Measurements from ENCODE around the gene UNC79.

Gene UNC79

GRCh38 chr14:93688239-93688666, 257.5 kb downstream of the UNC79 start:
- Mint-ChIP-seq H3K4me3 (peak overlapping the region; percentile 13), H3K27me3 (ENCODE audit: low read depth, poor library complexity) (peaks cover 10% of the 10 kb centered on the region), H3K9me3 (no peaks in the 10 kb centered on the region), H3K4me1 (peaks cover 53% of the 10 kb centered on the region), H3K27ac (no peak overlapping the region), H3K36me3 (ENCODE audit: low read depth) (no peaks in the 10 kb centered on the region)
- no peak for DNase-seq
- no peak for TF ChIP-seq CTCF (IDR thresholded peaks at IDR 0.05)

GRCh38 chr14:93688820-93689219, 258.1 kb downstream of the UNC79 start:
- no peaks in the 10 kb centered on the region for H3K9me3 Mint-ChIP-seq
- H3K27ac Mint-ChIP-seq: no peak overlapping the region

GRCh38 chr14:93690146-93690545, 259.4 kb downstream of the UNC79 start:
- Mint-ChIP-seq H3K4me1 (peaks cover 46% of the 10 kb centered on the region), H3K4me3 (no peak overlapping the region), H3K36me3 (ENCODE audit: low read depth) (no peaks in the 10 kb centered on the region), H3K27ac (no peak overlapping the region), H3K9me3 (no peaks in the 10 kb centered on the region), H3K27me3 (ENCODE audit: low read depth, poor library complexity) (peaks cover 10% of the 10 kb centered on the region)
- no peak for TF ChIP-seq CTCF (IDR thresholded peaks at IDR 0.05)
- DNase-seq: no peak

More at GRCh38 chr14:93688820-93689219, 258.1 kb downstream of the UNC79 start:
- Mint-ChIP-seq H3K36me3 (ENCODE audit: low read depth) (no peaks in the 10 kb centered on the region), H3K4me3 (no peak overlapping the region), H3K4me1 (peaks cover 53% of the 10 kb centered on the region), H3K27me3 (ENCODE audit: low read depth, poor library complexity) (peaks cover 10% of the 10 kb centered on the region)
- no peak for TF ChIP-seq CTCF (IDR thresholded peaks at IDR 0.05)
- no peak for DNase-seq

- no peak overlapping the region for H3K4me3 Mint-ChIP-seq
- no peak for DNase-seq
- TF ChIP-seq CTCF (IDR thresholded peaks at IDR 0.05): no peak
- no peaks in the 10 kb centered on the region for H3K36me3 Mint-ChIP-seq (ENCODE audit: low read depth)
- no peaks in the 10 kb centered on the region for H3K9me3 Mint-ChIP-seq
- peaks cover 36% of the 10 kb centered on the region for H3K4me1 Mint-ChIP-seq
- H3K27ac Mint-ChIP-seq: no peak overlapping the region
- H3K27me3 Mint-ChIP-seq (ENCODE audit: low read depth, poor library complexity): peaks cover 9% of the 10 kb centered on the region
Observed at GRCh38 chr14:93691042-93691780, 260.5 kb downstream of the UNC79 start.

- H3K36me3 Mint-ChIP-seq (ENCODE audit: low read depth): no peaks in the 10 kb centered on the region
- no peak for TF ChIP-seq CTCF (IDR thresholded peaks at IDR 0.05)
Observed at GRCh38 chr14:93693914-93694313, 263.2 kb downstream of the UNC79 start.

GRCh38 chr14:93700928-93701327, 270.2 kb downstream of the UNC79 start:
- Mint-ChIP-seq H3K4me3 (no peak overlapping the region), H3K4me1 (no peaks in the 10 kb centered on the region), H3K27ac (no peak overlapping the region), H3K9me3 (peaks cover 24% of the 10 kb centered on the region), H3K27me3 (ENCODE audit: low read depth, poor library complexity) (peaks cover 7% of the 10 kb centered on the region), H3K36me3 (ENCODE audit: low read depth) (no peaks in the 10 kb centered on the region)
- DNase-seq: no peak
- TF ChIP-seq CTCF (IDR thresholded peaks at IDR 0.05): no peak

More at GRCh38 chr14:93693914-93694313, 263.2 kb downstream of the UNC79 start:
- Mint-ChIP-seq H3K4me1 (peaks cover 11% of the 10 kb centered on the region), H3K4me3 (no peak overlapping the region), H3K27ac (no peak overlapping the region), H3K9me3 (peaks cover 12% of the 10 kb centered on the region), H3K27me3 (ENCODE audit: low read depth, poor library complexity) (no peaks in the 10 kb centered on the region)
- DNase-seq: no peak
